CD4-positive, alpha-beta T cell treated with Interferon gamma for 1 hour (primary cell): Measurements from ENCODE around the gene FAF2.

Experiments used
- DNase-seq: peaks from one replicate; pipeline ENCODE4 v3.0.0-alpha.2; 2020

Gene FAF2

DNA sequence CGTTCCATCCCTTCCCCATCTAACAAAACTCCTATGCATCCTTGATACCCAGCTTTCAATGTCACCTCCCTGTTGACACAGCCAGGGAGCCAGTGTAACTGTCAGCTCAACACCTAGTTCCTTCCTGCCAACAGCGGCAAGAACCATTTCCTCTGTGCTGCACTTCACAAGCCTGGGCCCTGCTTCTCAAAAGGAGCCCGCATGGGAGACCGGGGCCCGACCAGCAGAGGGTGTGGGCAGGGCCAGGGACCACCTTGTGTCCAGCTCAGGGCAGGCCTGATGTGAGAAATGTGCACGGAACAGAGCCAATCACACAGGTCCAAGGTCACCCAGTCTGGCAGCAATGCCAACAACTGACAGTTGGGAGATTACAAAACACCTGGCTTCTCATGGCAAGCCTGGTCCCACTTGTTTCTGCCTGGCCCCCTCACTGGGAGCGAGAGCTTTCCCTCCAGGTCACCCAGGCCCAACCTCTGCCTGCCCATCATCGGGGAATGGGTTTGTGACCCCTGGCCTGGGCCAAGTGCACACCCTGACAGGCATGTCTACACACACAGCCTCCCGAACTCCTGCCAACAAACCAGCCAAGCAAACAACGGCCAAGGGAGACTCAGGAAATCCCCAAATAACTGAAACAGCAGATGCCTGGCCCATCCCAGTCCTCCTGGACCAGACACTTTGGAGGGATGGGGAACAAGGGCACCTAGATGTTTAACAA lies 85.9 kb downstream of the FAF2 start:
- DNase-seq, result peak; percentile 45

DNA sequence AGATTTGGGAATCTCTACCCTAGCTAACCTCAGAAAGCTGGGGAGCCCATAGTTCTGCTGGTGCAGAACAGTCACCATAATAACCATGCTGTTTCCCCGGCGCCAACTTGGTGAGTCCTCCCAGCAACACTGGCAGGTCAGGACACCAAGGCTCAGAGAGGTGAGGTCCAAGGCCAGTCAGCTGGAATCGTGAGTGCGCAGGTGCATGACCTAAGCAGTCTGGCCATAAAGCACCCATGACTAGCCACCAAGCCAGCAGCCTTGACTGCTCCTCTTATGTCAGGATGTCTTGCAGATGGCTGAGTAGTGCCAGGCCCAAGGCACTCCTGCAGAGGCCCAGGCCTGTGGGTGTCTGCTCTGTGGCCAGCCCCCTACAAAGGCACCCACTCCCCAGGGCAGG lies 86.5 kb downstream of the FAF2 start:
- no peak for DNase-seq

DNA sequence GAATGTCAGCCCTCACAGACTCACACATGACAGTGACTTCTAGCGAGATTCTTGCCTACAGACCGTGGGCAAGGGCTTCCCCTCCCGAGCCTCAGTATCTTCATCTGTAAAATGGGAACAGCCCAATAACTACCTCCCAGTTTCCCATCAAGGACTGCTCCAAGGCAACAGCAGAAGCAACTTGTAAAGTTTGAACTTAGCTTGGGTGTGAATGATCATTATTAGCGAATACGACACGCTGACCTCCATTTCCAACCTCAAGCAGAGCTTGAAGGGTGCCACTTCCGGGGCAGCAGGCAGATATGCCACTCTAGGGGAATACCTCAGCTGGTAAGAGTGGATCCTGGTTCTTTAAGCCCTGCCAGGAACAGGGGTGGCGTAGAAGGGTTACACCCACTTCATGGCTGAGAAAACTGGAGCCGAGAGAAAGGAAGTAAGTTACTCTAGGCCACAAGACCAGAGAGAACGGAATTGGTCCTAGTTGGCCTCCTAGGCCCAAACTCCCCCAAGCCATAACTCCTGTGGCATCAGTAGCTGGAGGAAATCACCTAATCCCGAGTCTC lies 87.0 kb downstream of the FAF2 start:
- DNase-seq, result peak; percentile 54

DNA sequence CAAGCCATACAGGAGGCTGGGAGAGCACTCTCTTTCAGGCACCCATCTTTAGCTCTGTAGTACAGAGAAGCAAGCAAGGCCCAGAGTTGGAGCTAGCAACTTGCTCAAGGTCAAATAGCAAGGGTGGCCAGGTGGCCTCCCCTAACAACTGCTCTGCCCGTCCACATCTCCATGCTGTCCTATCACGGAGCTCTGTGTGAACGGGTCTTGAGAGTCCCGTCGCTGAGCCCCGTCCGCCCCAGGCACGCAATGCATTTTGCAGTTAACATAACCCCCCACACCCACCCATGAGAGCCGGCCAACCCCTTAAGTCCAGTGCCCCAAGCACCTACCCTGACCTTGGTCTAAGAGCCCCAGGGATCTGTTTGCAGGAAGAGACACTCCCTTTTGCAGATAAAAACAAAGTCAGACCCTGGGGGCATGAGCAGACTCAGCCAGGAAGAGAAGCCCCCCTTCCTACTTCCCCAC lies 87.5 kb downstream of the FAF2 start:
- no peak for DNase-seq

DNA sequence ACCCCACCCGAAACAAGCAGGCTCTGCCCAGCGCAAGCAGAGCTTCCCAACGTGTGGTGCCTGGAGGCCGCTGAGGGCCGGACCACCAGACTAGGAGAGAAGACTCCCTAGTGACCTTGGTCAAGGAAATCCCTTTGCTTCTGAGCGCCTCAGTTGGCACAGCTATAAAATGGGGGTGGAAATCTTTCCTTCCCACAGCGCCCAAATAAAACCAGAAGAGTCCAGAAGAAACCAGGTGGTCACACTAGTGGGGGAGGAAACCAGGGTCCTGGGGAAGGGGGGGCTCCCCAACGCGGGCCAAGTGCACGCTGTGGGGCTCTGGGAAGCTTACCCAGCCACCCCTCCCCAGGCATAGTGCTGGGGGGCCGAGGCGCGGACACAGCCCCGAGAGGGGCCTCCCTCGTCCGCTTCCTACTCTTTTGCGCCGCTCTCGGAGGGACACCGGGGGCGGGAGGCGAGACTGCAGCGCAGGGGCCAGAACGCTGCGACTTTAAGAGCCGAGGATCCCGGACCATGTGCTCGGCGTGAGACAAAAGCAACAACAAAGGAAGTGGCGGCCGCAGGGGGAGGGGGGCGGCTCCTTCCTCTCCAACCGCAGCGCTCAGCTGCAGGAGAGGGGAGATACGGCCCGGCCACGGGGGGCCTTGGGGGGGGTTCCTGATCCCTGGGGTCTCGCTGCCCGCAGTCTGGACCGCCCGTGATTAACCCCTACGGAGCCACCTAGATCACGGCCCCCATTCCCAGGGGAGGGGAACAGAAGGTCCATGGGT lies 88.1 kb downstream of the FAF2 start:
- DNase-seq, result peak; percentile 78

DNA sequence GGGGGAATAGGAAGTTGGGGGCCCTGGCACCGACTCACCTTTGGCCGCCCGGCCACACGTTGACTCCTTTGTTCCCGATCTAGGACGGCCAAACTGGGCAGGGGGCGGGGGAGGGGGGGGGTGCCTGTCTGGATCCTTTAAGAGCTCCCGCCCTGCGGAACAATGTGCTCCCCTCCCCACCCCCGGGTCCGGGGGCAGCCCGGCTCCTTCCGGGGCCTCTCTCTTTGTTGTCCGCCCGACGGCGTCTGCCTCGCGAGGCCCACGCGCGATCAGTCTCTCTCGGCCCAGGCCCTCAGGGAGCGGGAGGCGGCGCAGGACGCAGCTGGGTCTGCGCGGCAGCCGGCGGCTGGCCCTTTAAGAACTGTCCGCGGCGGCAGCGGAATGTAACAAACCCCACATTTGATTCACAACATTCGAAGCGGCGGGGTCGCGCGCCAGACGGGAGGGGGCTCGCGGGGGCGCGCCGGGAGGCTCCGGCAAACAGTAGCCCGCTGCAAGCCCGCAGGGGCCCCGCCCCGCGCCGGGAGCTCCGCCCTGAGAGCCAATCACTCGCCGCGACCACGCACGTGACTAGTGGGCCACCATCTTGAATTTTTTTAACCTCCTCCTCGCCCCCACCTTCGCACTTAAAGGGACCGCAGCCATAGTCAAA lies 88.8 kb downstream of the FAF2 start, which contains the start of gene RNF44:
RNF44 (minus strand) TSS at position 501 of the 652 bp plus-strand sequence. CDS start 4,930 bp downstream, outside the sequence.
- DNase-seq, result peak; percentile 98

DNA sequence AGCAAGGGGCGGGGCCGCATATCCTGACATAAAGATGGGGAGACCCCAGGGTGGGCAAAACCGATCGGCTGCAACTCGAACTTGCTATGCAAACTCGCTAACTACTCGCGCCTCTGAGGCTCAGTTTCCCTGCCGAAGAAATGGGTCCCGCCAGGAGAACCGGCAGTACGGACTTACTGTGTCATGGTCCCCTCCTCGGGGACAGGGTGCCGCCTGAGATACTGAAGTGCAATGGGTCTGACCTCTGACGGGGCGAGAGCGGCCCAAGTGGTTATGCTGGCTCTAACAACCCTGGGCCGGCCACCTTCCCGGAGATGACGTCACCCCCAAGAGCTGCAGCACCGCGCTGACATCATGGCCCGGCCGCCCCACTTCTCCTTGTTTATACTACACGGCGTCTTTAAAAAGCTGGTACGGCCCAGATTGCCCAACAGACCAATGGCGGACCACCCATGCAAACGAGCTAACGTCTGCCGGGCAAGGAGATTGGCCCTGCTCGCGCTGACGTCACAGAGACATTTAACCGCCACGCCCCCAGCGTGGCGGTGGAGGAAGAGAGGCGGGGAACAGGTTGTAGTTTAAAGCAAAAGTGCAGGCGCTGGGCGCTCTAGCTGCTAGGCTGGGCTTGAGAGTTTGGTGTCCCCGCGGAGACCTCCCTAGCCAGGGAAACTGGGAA lies 89.5 kb downstream of the FAF2 start:
- peak; percentile 100 for DNase-seq

DNA sequence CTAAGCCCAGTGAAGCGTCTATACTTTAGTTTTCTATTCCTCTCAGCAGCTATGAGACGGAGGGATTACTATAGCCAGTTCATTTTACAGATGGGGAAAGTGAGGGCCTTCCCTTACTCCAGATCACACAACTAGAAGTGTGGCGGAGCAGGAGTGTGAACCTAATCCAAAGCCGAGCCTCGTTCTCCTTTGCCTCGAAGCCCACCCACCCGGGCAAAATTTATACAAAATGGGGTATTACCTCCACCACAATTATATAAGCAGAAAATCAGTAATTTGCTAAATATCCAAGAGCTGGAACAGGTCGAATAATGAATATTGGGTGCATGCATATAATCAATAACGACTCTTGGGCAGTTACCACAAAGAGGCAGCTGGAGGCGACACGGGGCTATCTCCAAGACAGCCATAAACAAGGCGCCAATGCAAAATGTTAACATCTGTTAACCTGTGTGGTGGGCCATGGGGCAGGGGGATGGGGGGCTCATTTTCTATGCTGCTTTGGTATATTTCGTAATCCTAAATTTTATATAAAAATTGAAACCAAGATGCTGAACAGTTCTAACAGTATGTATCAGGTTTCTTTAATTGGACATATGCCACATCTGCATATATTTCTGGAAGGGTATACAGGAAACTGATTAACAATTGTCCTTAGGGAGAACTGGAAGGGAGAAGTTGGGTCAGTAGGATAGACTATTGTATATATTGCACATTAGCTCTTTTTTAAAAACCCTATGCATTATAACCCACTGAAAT lies 90.2 kb downstream of the FAF2 start:
- DNase-seq, result no peak

DNA sequence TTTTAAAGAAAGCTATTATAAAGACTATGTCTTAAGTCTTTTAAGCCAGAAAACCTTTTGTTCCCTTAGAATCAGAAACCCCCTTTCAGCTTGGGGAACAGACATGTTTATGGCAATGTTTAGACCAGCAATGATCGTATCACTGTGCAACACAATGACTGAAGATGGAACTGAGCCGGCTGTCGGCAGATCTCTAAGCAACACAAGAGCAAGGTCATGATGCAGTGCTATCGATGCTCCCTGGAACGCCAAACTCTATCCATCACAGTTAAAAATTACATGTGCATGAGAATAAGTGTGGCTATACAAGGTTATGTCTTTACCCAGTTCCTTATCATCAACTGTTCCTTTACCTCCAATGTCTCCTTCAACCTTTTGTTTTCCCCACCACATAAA lies 90.8 kb downstream of the FAF2 start:
- DNase-seq, result no peak

DNA sequence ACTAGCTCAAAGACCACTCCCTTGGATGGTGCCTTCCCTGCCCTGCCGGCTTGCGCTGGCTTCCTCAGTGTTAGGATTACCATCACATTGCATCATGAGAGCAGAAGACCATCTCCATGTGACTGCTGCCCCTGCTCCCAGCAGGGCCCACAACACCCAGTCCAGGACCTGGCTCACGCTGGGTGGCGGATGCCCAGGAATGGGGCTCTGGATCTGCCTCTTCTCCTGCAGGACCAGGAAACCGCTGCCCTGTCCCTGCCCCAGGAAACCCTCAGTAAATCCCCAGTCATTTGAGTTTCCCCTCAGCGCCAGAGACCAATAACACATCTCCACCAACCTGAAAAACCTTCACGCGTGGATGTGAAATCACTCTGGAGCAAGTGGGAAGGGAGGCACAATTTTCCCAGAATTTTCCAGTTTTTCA lies 92.3 kb downstream of the FAF2 start:
- no peak for DNase-seq

DNA sequence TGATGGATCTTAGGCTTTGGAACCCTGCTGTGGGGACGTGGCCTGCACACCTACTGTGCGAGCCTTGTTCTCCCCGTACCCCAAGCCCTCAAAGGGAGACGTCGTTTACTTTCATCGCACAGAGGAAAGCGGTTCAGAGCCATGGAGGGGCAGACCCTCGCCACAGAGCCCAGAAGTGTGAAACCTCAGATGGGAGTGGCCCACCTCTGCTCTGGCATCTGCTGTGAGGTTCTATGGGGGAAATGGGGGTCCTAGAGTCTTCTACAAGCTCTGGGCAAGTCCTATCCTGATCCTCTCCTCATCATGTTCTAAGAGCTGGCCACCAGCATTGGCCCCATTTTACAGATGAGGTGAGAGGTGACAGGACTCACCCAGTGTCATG lies 92.8 kb downstream of the FAF2 start:
- DNase-seq, result no peak

DNA sequence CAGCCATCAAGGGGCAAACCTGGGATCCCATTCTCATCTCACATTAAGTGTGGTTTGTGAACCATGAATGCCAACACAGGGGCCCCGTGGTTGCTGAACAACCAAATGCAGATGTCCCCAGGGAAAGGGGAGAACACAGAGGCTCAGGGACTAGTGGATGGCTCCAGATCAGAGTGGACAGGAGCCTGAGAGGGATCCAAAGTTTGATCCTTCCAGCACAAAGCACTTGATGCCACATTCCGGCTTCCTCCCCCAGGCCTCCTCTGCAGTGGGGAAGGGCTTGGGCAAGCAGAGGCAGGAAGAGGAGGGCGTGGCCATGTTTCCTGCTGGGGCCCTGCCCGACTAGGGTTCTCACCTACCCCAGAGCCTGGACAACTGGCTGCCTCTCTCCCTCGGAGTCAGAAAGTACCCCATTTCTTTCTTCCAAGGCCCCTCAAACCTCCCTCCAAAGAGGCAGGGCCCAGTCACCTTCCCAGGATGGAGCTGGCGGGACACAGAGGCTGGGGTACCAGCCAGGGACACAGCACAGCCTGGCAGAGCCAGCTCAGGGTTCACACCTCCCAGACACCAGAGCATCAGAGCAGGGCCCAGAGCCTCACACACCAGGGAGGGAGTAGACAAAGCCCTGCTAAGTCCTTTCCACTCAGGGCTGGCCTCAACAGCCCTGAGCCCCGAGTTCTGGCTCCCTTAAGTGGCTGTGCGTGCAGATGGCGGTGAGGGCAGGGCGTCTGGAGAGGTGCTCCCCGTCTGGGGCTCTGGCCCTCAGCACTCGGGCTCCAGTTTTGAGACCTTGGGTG lies 93.4 kb downstream of the FAF2 start:
- peak; percentile 74 for DNase-seq

DNA sequence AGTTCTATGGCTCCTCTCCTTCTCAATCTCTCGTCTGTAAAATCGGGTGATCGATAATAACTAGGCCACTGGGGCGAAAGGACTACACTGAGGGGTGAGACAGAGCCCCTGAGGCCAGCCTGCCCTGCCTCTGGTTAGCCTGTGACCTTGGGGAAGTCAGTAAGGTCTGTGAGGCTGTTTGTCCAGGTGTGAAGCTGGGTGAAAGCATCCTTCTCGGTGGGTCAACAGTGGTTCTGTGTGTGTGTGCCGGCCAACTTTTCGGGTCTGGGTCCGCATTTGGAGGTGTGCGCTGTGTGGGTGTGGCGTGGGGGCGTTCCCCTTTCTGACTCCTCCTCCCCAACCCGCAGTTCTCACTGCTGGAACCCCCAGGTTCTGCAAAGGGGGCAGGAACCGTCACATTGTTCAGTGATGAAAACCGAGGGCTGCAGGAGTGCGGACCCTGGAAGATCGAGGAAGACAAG lies 94.0 kb downstream of the FAF2 start:
- DNase-seq, result peak; percentile 69

DNA sequence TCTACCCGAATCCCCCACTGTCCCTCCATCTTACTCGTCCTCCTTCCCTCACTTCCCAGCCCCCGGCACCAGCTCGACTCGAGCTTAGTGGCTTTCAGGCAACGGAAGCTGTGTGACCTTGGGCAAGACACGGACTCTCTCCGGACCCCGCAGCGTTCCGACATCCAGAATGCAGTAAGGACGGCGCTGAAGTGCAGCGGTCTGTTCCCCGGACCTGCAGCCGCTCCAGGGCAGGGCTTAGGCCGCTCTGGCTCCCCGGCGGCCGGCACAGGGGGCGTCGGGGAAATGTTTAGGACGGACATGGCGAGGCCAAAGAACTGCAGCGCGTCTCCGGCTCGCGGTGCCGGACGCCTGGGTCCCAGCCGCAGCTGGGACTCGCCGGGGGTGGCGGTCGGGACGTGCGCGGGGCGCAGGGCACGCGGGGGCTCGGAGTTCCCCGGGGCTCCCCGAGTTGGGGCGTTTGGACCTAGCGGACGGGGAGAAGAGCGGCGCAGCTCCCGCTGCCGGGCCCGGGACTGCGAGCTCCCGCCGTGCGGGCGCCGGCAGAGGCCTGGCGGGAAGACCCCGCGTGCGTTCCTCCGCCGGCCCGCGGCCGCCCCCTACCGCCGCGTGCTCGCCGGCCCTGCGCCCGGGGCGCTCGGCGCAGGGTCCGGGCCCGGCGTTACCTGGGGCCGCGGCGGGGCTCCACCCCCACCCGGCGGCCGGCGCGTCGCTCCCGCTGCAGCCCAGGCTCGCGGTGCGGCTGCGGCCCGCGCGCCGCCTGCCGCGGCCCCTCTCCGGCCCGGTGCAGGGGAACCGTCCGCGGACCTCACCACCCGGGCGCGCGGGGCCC lies 94.6 kb downstream of the FAF2 start:
- peak; percentile 41 for DNase-seq

DNA sequence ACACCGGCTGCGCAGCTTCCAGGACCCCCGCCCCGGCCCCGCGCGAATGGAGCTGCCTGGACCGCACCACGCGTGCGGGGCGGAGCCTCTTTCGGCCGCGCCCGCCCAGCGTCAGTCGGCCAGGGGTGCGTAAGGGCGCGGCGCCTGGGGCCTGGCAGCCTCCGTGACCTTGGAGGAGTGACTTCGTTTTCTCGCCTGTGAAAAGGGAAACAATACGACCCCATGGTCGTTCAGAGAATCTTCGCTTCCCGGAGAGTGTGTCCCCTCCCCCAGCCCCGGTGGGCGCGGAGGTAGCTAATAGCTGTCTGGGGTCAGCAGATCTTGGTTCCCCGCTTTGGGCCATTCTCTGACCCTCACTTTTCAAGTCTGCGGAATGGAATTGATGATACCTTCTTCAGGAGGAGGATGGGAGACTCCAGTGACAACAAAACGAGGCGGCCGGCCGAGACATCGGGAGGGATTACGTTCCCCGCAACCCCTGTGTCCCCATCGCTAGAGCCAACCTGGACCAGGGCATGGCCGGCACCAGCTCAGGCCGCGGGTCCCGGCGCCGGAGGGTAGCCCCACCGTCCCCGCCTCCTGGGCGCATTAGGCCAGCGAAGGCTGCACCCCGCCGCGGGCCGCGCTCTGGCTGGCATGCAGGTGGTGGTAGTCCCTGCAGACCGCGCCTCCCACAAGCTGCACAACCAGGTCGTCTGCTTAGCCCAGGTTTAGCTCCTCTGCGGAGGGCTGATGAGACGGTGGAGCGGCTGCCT lies 95.4 kb downstream of the FAF2 start:
- DNase-seq, result peak; percentile 75

DNA sequence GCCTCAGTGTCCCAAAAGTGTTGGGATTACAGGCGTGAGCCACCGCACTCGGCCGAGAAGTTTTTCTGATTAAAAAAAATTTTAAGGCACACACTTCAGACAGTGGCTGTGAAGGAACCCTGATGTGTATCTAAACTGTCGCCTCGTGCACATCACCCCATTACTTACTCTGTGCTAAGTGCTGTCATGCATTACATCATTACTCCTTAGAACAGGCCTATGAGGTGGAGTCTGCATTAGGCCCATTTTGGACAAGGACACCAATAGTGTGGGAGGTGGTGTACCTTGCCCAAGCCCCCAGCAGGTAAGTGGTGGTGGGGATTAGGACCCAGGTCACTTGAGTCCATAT lies 97.2 kb downstream of the FAF2 start:
- DNase-seq, result no peak

DNA sequence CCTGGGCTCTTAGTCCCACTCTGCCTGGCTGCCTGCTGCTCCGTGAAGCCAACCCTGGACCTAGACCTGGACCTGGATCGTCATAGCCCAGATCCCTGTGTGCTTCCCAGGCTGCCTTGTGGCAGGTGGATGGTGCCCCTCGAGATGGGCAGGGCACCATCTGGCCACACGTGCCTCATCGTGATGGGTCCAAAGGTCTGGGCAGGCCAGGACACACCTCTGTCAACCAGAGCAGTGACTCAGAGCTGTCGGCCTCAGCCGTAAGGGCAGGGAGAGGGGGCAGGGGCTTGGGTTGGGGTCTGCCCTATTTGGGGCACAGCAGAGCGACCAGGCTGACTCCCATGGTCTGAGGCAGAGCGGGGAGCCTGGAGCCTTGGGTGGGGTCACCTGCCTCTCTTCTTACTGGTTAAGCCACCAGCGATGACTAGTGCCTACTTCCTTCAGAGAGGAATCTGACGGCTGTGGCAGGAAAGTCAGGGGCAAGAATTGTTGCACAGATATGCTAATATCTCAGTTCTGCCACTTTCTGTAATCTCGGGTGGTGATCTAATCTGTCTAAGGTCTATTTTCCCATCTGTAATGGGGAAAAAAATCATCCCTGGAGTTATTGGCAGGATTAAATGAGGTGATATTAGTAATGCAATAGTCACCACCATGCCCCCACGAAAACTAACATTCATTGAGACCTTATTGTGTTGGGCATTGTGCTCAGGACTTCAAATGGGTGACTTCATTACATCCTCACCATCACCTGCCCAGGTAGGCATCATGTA lies 97.7 kb downstream of the FAF2 start:
- no peak for DNase-seq

DNA sequence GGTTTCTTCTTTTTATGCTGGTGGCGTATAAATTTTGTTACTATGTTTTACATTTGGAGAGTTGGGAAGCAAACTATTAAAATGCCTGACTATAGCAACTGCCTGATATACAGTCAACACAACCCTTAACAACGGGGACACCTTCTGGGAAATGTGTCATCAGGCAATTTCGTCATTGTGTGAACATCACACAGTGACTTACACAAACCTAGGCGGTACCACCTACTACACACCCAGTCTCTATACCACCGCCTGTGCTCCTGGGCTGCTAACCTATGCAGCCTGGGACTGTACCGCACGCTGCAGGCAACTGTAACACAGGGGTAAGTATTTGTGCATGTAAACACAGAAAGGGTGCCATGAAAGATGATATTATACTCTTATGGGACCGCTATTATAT lies 99.6 kb downstream of the FAF2 start:
- DNase-seq, result peak; percentile 47
